Right lobe of liver (tissue), 6 donors: ENCODE results near the gene GJA10. TPM values are rescaled to one million over a fixed set of nuclear protein-coding genes. Genes with fewer than 3 reads are reported as not detected.

Experiments used
- ATAC-seq, 4 donors: fragments of 200-7000 bp; cut with Tn5 transposase; one replicate each; pipeline ENCODE4 v1.9.1; 2020; ENCODE audit warnings: mild to moderate bottlenecking in 4 of 4, moderate library complexity in 4 of 4
- DNase-seq, 3 donors: peaks; one replicate each; pipeline ENCODE4 v3.0.0-alpha.2; 2020
- H3K27ac ChIP-seq, 3 donors: fragments of 200-600 bp; one replicate each; pipeline ENCODE4 v1.8.0; 2022
- H3K27me3 ChIP-seq, 2 donors: fragments of 200-600 bp; one replicate each; pipeline ENCODE4 v1.8.0; 2022
- H3K36me3 ChIP-seq, 4 donors: fragments of 200-600 bp; sonication (generic) in 1 of 4; one replicate each; pipeline versions ENCODE4 v1.5.1 to v1.8.0; 2017 to 2022; ENCODE audit warnings: control low read depth in 1 of 4
- H3K4me1 ChIP-seq, 4 donors: fragments of 200-600 bp; sonication (generic) in 1 of 4; one replicate each; pipeline versions ENCODE4 v1.5.1 to v1.8.0; 2017 to 2022; ENCODE audit warnings: control low read depth in 1 of 4
- H3K4me3 ChIP-seq, 3 donors: fragments of 200-600 bp; one replicate each; pipeline ENCODE4 v1.8.0; 2022
- H3K9me3 ChIP-seq, 4 donors: fragments of 200-600 bp; sonication (generic) in 1 of 4; one replicate each; pipeline versions ENCODE4 v1.5.1 to v1.8.0; 2017 to 2022; ENCODE audit warnings: control low read depth in 1 of 4
- CTCF ChIP-seq, 4 donors: fragments of 200-600 bp in 3 of 4; fragments of 450-650 bp in 1 of 4; IDR thresholded peaks; one replicate each; pipeline versions ENCODE4 v1.5.1 to v1.8.0; 2016 to 2022; ENCODE audit warnings: antibody characterized with exemption in 4 of 4, mild to moderate bottlenecking in 2 of 4
- POLR2A ChIP-seq: fragments of 450-650 bp; IDR thresholded peaks from one replicate; pipeline ENCODE4 v1.6.1; 2017; ENCODE audit warnings: antibody characterized with exemption, mild to moderate bottlenecking
- WGBS: methylation state at CpG from one replicate; pipeline ENCODE4 v1.1.6; 2018; ENCODE audit warnings: low coverage, low lambda C conversion rate; ENCODE audit not compliant: insufficient coverage; ENCODE audit errors: missing lambda C conversion rate; 5-methylcytosine and 5-hydroxymethylcytosine counted together
- intact Hi-C, 2 donors: fragments of 100-400 bp; cut with DNase I; formaldehyde crosslinking; loops; one replicate each; pipeline versions ENCODE4 v1.11.2 to v1.14.1; 2022
- total RNA-seq, 6 experiments: library from RNA; depleted of rRNA in 2 of 6; stranded (reverse); fragments of >200 nt in 2 of 6; fragmentation: NEBNext Ultra II Directional in 3 of 6; extraction: Animal tissue kit (Norgen Biotek cat#: 25700) in 3 of 6; gene quantifications; one replicate each; pipeline versions ENCODE4 v1.1.0 to v1.2.4, GENCODE V29; 2016 to 2023
- donor health status: DM: no; HTN: yes; CAD: no.
- donor health status: DM: no; HTN: no; CAD: no.
- donor health status: DM: no; HTN: no; CAD: no.
- donor health status: DM: no; HTN: yes; CAD: no.
- donor health status: DM: no; HTN: yes; CAD: no.

Gene GJA10
- total RNA-seq, 6 experiments from 2014 or later = not detected

GRCh38 chr6:89917216-89917615, 22.9 kb downstream of the GJA10 start:
- no peaks in the 10 kb centered on the region for H3K27me3 ChIP-seq
- no peak overlapping the region for H3K27ac ChIP-seq
- intact Hi-C loops = no loop called here
- WGBS = 92% methylated on average over 2 of the region's 4 CpGs
- no peak overlapping the region for H3K4me3 ChIP-seq
- ATAC-seq (no peak), DNase-seq (no peak)
- H3K36me3 ChIP-seq = no peaks in the 10 kb centered on the region
- H3K4me1 ChIP-seq = no peaks in the 10 kb centered on the region
- no peaks in the 10 kb centered on the region for H3K9me3 ChIP-seq
- no peak for TF ChIP-seq POLR2A
- no peak for TF ChIP-seq CTCF (IDR thresholded peaks at IDR 0.05)

GRCh38 chr6:89917801-89918366, 23.6 kb downstream of the GJA10 start:
- no CpG with 5 or more reads among the region's 3 CpGs for WGBS
- Histone ChIP-seq H3K27ac (no peak overlapping the region), H3K36me3 (no peaks in the 10 kb centered on the region), H3K9me3 (no peaks in the 10 kb centered on the region), H3K27me3 (no peaks in the 10 kb centered on the region), H3K4me1 (no peaks in the 10 kb centered on the region), H3K4me3 (no peak overlapping the region)
- TF ChIP-seq POLR2A (no peak), CTCF (IDR thresholded peaks at IDR 0.05) (no peak)
- intact Hi-C loops = no loop called here
- no peak for ATAC-seq
- no peak for DNase-seq

GRCh38 chr6:89921197-89921596, 26.9 kb downstream of the GJA10 start:
- WGBS = 58% methylated on average over 2 of the region's 6 CpGs
- Histone ChIP-seq H3K9me3 (no peaks in the 10 kb centered on the region), H3K4me3 (no peak overlapping the region), H3K27me3 (no peaks in the 10 kb centered on the region), H3K4me1 (no peaks in the 10 kb centered on the region), H3K27ac (no peak overlapping the region), H3K36me3 (no peaks in the 10 kb centered on the region)
- intact Hi-C loops = no loop called here
- TF ChIP-seq POLR2A (no peak), CTCF (IDR thresholded peaks at IDR 0.05) (no peak)
- ATAC-seq (no peak), DNase-seq (no peak)

DNA sequence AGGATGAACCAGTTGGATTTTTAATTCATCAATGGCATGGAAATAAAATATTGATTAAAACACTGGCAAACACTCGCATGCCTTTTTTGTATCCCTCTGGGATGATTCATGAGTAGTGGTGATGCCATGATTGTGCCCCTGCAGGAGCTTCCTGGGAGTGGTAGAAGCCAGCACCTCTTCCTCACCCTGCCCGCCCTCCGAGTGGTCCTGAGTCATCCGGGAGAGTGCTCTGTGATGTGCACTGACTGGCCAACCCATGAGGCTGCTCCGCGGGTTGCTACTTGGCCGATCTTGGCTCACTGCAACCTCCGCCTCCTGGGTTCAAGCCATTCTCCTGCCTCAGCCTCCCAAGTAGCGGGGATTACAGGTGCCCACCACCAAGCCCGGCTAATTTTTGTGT, 27.4 kb downstream of the GJA10 start:
- Histone ChIP-seq H3K27ac (no peak overlapping the region), H3K4me1 (no peaks in the 10 kb centered on the region), H3K27me3 (no peaks in the 10 kb centered on the region), H3K36me3 (no peaks in the 10 kb centered on the region), H3K9me3 (no peaks in the 10 kb centered on the region), H3K4me3 (no peak overlapping the region)
- intact Hi-C loops = no loop called here
- TF ChIP-seq POLR2A (no peak), CTCF (IDR thresholded peaks at IDR 0.05) (no peak)
- WGBS = 84% methylated on average over 8 of the region's 10 CpGs
- no peak for ATAC-seq
- DNase-seq = no peak

DNA sequence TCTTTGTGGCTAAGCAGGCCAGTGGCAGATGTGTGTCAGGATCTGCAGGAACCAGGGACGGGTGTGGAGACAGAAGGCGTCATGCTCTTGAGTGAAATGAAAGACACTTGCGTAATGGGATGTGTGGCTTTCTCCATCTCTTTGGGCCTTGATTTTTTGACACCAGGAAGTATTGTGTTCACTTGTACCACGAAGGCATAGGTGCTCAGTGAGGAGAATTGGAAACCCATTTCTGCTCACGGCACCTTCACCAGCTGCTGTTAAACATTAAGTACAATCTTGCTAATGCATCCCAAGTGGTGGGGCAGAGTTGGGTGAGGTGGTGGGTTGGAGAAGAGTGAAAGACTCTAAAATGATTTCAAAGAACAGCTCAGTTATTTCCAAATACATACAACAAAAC, 30.0 kb downstream of the GJA10 start:
- WGBS = 53% methylated on average over 5 of the region's 5 CpGs

More for the DNA sequence above, 30.0 kb downstream of the GJA10 start:
- TF ChIP-seq CTCF (IDR thresholded peaks at IDR 0.05) (no peak), POLR2A (no peak)
- Histone ChIP-seq H3K4me1 (no peaks in the 10 kb centered on the region), H3K4me3 (no peak overlapping the region), H3K36me3 (no peaks in the 10 kb centered on the region), H3K9me3 (no peaks in the 10 kb centered on the region), H3K27me3 (no peaks in the 10 kb centered on the region), H3K27ac (no peak overlapping the region)
- ATAC-seq (no peak), DNase-seq (no peak)
- intact Hi-C loops = no loop called here
